GM12801 (cell line): ENCODE measurements around the gene GPR50.

Experiments
- TF ChIP-seq, protein P1 (sequence below): IDR thresholded peaks from one replicate; pipeline ENCODE4 v1.5.1; 2011; ENCODE audit warnings: control low read depth; ENCODE audit not compliant: insufficient read length; ENCODE audit errors: extremely low read depth

Gene GPR50

DNA sequence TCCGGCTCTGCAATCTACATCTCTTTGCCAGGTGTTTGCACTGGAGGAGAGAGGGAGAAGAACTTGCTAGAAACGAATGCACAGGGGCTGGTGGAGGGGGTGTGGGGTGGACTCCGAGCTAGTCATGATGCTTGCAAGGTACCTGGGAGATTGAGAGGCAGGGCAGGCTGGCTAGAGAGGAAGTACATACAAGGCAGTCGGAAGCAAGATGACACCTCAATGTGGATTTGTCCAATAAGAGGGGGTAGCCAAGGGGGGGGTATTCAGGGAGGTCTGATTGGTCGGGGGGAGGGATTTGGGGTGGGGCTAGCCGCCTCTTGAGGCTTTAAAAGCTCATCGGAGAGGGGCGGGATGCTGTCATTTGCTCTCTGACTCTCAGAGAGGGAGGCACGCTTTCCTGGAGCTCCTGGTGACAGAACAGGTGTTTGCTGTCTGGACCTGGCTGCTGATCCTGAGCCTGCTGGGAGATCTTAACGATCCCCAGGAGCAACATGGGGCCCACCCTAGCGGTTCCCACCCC, at the start of gene GPR50:
Gene GPR50, plus strand, starts transcription at position 354 of the 520 bp plus-strand sequence. Its CDS starts 138 bp downstream, at position 492.
- TF ChIP-seq, protein P1, sequence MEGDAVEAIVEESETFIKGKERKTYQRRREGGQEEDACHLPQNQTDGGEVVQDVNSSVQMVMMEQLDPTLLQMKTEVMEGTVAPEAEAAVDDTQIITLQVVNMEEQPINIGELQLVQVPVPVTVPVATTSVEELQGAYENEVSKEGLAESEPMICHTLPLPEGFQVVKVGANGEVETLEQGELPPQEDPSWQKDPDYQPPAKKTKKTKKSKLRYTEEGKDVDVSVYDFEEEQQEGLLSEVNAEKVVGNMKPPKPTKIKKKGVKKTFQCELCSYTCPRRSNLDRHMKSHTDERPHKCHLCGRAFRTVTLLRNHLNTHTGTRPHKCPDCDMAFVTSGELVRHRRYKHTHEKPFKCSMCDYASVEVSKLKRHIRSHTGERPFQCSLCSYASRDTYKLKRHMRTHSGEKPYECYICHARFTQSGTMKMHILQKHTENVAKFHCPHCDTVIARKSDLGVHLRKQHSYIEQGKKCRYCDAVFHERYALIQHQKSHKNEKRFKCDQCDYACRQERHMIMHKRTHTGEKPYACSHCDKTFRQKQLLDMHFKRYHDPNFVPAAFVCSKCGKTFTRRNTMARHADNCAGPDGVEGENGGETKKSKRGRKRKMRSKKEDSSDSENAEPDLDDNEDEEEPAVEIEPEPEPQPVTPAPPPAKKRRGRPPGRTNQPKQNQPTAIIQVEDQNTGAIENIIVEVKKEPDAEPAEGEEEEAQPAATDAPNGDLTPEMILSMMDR, result no peak

DNA sequence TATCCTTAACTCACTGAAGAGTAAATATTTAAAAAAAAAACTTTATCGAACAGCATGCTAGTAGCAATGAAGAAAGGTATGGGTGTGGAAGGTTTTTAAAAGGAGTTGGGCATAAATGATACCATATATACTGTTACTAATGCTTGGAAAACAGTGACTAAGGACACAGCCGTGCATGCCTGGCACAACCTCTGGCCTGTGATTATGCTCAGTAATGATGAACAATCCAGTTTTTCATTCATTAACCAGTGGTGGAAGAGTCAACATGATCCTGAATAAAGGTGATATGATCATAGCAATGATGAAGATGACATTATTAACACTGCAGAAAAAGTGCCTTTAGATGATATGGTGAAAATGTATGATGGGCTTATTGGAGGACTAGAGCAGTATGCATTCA, 43.9 kb upstream of the GPR50 start:
- TF ChIP-seq, protein P1, result no peak

DNA sequence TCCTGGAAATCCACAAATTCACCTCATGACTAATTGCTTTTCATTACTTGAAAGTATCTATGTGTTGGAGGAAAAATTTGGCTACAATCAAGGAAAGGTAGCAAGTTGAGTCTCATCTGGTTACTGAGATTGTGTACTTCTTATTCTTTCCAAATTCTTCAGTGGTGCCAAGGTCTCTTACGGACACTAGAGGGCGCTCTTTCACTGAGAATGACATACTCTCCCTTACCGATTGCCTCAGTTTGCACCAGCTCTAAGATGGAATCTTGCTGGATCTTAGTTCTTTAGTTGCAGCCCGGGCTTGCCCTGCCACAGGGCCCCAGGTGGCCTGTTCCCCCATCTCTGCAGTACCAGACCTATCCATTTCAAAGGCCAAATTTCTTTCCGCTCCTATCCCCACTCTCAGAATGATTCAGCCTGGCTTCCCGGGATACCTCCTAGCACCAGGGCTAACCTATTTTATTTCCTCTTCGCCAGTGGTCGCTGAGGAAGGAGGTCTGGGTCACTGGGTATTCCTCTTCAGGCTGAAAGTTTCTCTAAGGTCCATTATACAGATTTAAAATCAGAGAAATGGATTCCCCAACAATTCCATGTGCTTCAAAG, 24.6 kb upstream of the GPR50 start:
- TF ChIP-seq, protein P1, result no peak

DNA sequence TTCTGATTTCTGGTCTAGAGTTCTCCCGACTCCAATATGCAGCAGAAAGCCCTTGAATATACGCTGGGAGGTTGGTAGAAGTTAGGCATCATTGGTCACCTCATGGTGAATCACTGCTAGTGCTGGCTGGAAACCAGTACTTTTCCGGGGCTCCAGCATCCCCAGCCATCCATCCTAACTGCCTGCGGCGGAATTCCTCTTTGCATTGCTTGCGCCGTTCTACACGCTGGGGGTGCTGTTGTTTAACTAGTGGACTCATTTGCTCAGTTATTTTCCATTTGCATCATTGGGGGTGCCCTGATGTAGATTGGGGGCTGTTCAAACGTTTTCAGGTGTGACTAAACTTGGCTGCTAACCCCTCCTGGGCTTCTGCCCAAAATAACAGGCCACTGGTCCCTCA, 23.3 kb upstream of the GPR50 start:
- TF ChIP-seq, protein P1, result no peak

DNA sequence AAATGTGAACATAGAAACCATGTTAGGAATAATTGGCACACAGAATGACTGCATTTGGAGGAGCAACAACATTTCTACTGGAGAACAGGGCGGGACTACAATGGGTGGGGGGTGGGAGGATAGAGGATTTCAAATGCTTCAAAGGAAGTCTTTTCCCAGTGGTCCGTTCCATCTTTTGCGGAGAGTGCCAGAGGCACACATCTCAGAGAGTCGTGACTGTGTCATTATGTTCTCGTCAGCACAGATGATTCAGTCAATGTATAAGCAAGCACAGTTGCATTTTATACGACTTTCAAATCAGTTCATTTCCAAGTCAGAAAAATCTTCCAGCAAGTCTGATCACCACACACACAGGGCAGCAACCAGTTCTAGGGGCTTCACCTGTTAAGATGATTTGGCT, 22.7 kb upstream of the GPR50 start:
- TF ChIP-seq, protein P1, result no peak

DNA sequence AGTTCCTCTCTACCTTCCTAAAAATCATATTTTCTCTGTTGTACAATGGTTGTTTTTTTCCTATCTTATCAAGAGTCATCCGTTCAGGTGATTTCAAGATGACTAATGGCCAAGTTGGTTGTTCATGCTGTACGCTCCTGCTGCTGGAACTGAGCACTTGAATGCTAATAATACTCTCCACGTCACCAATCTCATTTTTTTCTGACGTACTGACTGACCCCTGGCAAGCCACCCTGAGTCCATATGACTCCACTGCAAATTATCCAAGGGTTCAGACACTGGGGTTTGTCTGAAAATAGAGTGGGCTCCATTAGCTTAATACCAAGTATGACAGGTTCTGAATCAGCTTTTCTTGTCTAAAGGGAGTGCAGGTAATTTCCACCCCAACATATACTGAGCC, 21.1 kb upstream of the GPR50 start:
- TF ChIP-seq, protein P1, result no peak

DNA sequence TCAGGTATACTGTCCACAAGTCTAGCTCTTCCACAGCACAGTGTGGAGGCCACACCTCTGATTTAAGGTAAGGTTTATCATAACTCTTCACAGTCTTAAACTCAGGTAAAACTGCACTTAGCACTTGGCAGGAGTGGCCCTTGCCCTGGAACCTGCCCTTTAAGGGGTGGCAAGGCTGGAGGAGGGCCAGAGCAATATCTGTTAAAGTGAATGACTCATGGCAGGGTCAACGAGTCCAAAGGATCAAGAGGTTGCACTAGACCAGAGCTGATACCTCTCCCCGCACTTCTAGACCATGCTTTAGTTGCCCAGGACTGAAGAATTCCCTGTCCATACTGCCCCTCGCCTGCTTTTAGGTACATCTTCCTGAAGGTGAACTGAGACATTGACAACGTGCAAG, 14.7 kb upstream of the GPR50 start:
- TF ChIP-seq, protein P1, result no peak
